Peyer's patch (tissue), 4 donors: ENCODE results near the gene MGAT5. TPM values are rescaled to one million over a fixed set of nuclear protein-coding genes. Genes with fewer than 3 reads are reported as not detected.

ENCODE experiments used
- DNase-seq, 3 donors: peaks; one replicate each; pipeline ENCODE4 v3.0.0-alpha.2; 2017 to 2019
- H3K27ac ChIP-seq, 4 donors: fragments of 200-600 bp; sonication (generic); one replicate each; pipeline ENCODE4 v1.5.1; 2016 to 2019
- H3K27me3 ChIP-seq, 2 donors: fragments of 200-600 bp; sonication (generic); one replicate each; pipeline ENCODE4 v1.5.1; 2019
- H3K36me3 ChIP-seq, 3 donors: fragments of 200-600 bp; sonication (generic); one replicate each; pipeline ENCODE4 v1.5.1; 2016 to 2019
- H3K4me1 ChIP-seq, 4 donors: fragments of 200-600 bp; sonication (generic); one replicate each; pipeline ENCODE4 v1.5.1; 2016 to 2019
- H3K4me3 ChIP-seq, 4 donors: fragments of 200-600 bp; sonication (generic); 1 replicate in 3 of 4; 2 replicates in 1 of 4; pipeline ENCODE4 v1.5.1; 2016 to 2019; ENCODE audit warnings: mild to moderate bottlenecking in 1 of 4
- H3K9me3 ChIP-seq, 4 donors: fragments of 200-600 bp; sonication (generic); one replicate each; pipeline ENCODE4 v1.5.1; 2016 to 2019; ENCODE audit warnings: mild to moderate bottlenecking in 1 of 4
- POLR2A ChIP-seq, 2 donors: fragments of 450-650 bp; IDR thresholded peaks; one replicate each; pipeline ENCODE4 v1.5.1; 2017; ENCODE audit warnings: antibody characterized with exemption in 2 of 2, mild to moderate bottlenecking in 2 of 2, moderate library complexity in 2 of 2
- total RNA-seq, 4 donors: library from RNA; depleted of rRNA; stranded (reverse); fragments of >200 nt; gene quantifications; one replicate each; pipeline ENCODE4 v1.1.0, GENCODE V29; 2016
- TF ChIP-seq, protein P1 (sequence below), 6 experiments: fragments of 450-650 bp in 4 of 6; fragments of 200-600 bp in 2 of 6; sonication (generic) in 1 of 6; IDR thresholded peaks; one replicate each; pipeline ENCODE4 v1.5.1; 2017 to 2019; ENCODE audit warnings: antibody characterized with exemption in 6 of 6, mild to moderate bottlenecking in 3 of 6, moderate library complexity in 1 of 6

Gene MGAT5
- total RNA-seq, 4 donors from 2014 or later = 106 to 182 (median 117) TPM

DNA sequence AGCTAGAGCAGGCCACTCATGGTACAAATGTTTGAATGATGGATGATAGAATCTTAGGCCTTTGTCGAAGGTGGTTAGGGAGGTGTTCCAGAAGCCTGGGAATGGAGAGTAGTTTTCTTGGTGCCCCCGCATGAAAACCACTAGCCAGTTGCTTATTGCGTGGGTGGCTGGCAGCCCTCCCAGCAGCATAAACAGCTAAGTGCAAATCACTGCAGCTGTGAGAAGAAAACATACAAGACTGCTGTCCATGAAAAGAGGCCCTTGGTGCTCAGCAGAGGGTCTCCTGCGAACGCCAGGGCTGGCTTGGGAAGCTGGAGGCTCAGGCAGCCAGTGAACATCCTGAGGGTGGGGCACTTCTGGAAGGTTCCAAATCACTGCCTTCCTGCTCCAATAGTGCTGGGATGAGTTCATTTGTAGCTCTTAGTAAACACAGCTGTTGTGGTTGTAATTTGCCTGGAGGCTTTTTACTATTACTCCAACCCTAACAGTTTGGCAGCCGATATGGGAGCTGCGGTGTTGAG is 118.8 kb downstream of the MGAT5 start:
- no peaks in the 10 kb centered on the region for H3K27me3 ChIP-seq
- no peak overlapping the region for H3K4me3 ChIP-seq
- peaks cover 0 to 8% (median 0%) of the 10 kb centered on the region in 3 donors for H3K36me3 ChIP-seq
- no peak for TF ChIP-seq POLR2A (IDR thresholded peaks at IDR 0.05)
- TF ChIP-seq, protein P1, sequence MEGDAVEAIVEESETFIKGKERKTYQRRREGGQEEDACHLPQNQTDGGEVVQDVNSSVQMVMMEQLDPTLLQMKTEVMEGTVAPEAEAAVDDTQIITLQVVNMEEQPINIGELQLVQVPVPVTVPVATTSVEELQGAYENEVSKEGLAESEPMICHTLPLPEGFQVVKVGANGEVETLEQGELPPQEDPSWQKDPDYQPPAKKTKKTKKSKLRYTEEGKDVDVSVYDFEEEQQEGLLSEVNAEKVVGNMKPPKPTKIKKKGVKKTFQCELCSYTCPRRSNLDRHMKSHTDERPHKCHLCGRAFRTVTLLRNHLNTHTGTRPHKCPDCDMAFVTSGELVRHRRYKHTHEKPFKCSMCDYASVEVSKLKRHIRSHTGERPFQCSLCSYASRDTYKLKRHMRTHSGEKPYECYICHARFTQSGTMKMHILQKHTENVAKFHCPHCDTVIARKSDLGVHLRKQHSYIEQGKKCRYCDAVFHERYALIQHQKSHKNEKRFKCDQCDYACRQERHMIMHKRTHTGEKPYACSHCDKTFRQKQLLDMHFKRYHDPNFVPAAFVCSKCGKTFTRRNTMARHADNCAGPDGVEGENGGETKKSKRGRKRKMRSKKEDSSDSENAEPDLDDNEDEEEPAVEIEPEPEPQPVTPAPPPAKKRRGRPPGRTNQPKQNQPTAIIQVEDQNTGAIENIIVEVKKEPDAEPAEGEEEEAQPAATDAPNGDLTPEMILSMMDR (IDR thresholded peaks at IDR 0.05) = no peak
- peaks cover 0 to 21% (median 2%) of the 10 kb centered on the region in 4 donors for H3K4me1 ChIP-seq
- no peaks in the 10 kb centered on the region for H3K9me3 ChIP-seq
- no peak for DNase-seq
- H3K27ac ChIP-seq = peak overlapping the region in 3 of 4 donors; percentile 19 to 33 (median 33)

DNA sequence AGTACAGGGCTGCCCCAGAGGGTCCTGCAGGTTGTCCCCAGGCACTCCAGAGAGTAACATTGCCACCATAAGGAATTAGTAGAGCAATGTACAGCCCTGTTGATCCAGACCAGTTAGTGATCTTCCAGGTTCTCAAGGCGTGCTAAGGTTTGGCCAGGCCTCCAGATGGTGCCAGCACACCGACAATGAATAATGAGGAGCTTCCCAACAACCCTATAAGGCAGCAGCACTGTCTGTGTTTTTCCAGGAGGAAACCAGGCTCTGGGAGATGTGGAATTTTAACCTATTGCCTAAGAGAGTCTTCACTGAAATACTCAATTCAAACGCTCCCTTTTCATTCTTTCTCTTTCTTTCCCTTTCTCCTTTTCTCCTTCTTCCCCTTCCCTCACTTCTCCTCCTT is 122.1 kb downstream of the MGAT5 start:
- DNase-seq = no peak
- Histone ChIP-seq H3K9me3 (no peaks in the 10 kb centered on the region), H3K4me3 (no peak overlapping the region), H3K27me3 (no peaks in the 10 kb centered on the region), H3K27ac (peak overlapping the region in 1 of 4 donors; percentile 56), H3K4me1 (peaks cover 0 to 15% (median 0%) of the 10 kb centered on the region in 4 donors), H3K36me3 (peaks cover 0 to 8% (median 0%) of the 10 kb centered on the region in 3 donors)
- TF ChIP-seq POLR2A (IDR thresholded peaks at IDR 0.05) = no peak
- TF ChIP-seq, protein P1 (IDR thresholded peaks at IDR 0.05) = peak in 3 of 6 experiments; percentile 48 to 58 (median 49)

GRCh38 chr2:134377730-134378129 is 123.9 kb downstream of the MGAT5 start:
- no peak for TF ChIP-seq POLR2A (IDR thresholded peaks at IDR 0.05)
- TF ChIP-seq, protein P1 (IDR thresholded peaks at IDR 0.05) = no peak
- DNase-seq = no peak
- Histone ChIP-seq H3K4me1 (peaks cover 0 to 10% (median 0%) of the 10 kb centered on the region in 4 donors), H3K4me3 (no peak overlapping the region), H3K27ac (no peak overlapping the region), H3K27me3 (no peaks in the 10 kb centered on the region), H3K36me3 (peaks cover 0 to 8% (median 0%) of the 10 kb centered on the region in 3 donors), H3K9me3 (no peaks in the 10 kb centered on the region)

DNA sequence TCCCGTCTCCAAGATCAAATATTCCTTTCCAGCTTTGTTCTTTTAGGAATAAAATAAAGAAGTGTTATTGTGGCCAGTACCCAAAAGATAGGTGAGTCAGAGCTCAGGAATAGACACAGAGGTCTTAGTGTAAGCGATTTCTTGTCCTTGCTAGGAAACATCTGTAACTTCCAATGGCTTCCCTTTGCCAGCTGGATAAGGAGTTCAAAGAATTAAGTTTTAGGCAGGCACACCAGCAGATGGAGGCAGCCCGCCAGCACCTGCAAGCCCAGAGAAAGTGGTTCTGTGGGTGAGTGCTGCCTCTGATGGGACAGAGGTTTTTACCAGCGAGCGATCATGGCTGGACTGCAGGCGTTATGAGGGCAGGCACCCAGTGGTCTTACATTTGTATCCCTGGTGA is 125.4 kb downstream of the MGAT5 start:
- TF ChIP-seq POLR2A (IDR thresholded peaks at IDR 0.05) = no peak
- TF ChIP-seq, protein P1 (IDR thresholded peaks at IDR 0.05) = no peak
- no peak for DNase-seq
- Histone ChIP-seq H3K4me3 (no peak overlapping the region), H3K27me3 (no peaks in the 10 kb centered on the region), H3K36me3 (peaks cover 0 to 8% (median 0%) of the 10 kb centered on the region in 3 donors), H3K4me1 (no peaks in the 10 kb centered on the region), H3K9me3 (no peaks in the 10 kb centered on the region), H3K27ac (no peak overlapping the region)

- Histone ChIP-seq H3K27ac (no peak overlapping the region), H3K27me3 (no peaks in the 10 kb centered on the region), H3K4me1 (no peaks in the 10 kb centered on the region), H3K9me3 (no peaks in the 10 kb centered on the region), H3K36me3 (peaks cover 0 to 8% (median 0%) of the 10 kb centered on the region in 3 donors), H3K4me3 (no peak overlapping the region)
- DNase-seq = no peak
- TF ChIP-seq, protein P1 (IDR thresholded peaks at IDR 0.05) = no peak
- no peak for TF ChIP-seq POLR2A (IDR thresholded peaks at IDR 0.05)
Measured at GRCh38 chr2:134379722-134380121, 125.8 kb downstream of the MGAT5 start.
